ENCODE data around the gene TWNK. TPM values are rescaled to one million over a fixed set of nuclear protein-coding genes. Genes with fewer than 3 reads are reported as not detected.
"Not testable (repeated sequence)": the region's sequence is repeated elsewhere in the genome, so short reads cannot be mapped to it uniquely, and the experiment has no call there.

The TWNK gene
- total RNA-seq, 1 donor: 2.0 TPM

GRCh38 chr10:101034404-101034803 lies 47.1 kb downstream of the TWNK start:
- not testable (repeated sequence) for H3K9me3 ChIP-seq (ENCODE audit: low read depth, low read length); H3K4me3 ChIP-seq (ENCODE audit: low read length); H3K27me3 ChIP-seq (ENCODE audit: insufficient read depth, low read length)
- peaks cover 26% of the 10 kb centered on the region for H3K4me1 ChIP-seq (ENCODE audit: insufficient read depth, low read length)

GRCh38 chr10:101035314-101035713 lies 48.0 kb downstream of the TWNK start:
- H3K4me1 ChIP-seq (ENCODE audit: insufficient read depth, low read length): peaks cover 23% of the 10 kb centered on the region
- H3K9me3 ChIP-seq (ENCODE audit: low read depth, low read length): no peaks in the 10 kb centered on the region
- no peak overlapping the region for H3K4me3 ChIP-seq (ENCODE audit: low read length)
- no peaks in the 10 kb centered on the region for H3K27me3 ChIP-seq (ENCODE audit: insufficient read depth, low read length)

GRCh38 chr10:101035916-101036702 lies 48.8 kb downstream of the TWNK start:
- no peak overlapping the region for H3K4me3 ChIP-seq (ENCODE audit: low read length)

GRCh38 chr10:101036726-101037125 lies 49.4 kb downstream of the TWNK start:
- H3K4me1 ChIP-seq (ENCODE audit: insufficient read depth, low read length): peaks cover 25% of the 10 kb centered on the region
- H3K4me3 ChIP-seq (ENCODE audit: low read length): no peak overlapping the region
- H3K9me3 ChIP-seq (ENCODE audit: low read depth, low read length): no peaks in the 10 kb centered on the region
- no peaks in the 10 kb centered on the region for H3K27me3 ChIP-seq (ENCODE audit: insufficient read depth, low read length)

More at GRCh38 chr10:101035916-101036702, 48.8 kb downstream of the TWNK start:
- Histone ChIP-seq H3K27me3 (ENCODE audit: insufficient read depth, low read length) (no peaks in the 10 kb centered on the region), H3K4me1 (ENCODE audit: insufficient read depth, low read length) (peaks cover 19% of the 10 kb centered on the region), H3K9me3 (ENCODE audit: low read depth, low read length) (no peaks in the 10 kb centered on the region)

GRCh38 chr10:101038484-101038883 lies 51.1 kb downstream of the TWNK start:
- peaks cover 23% of the 10 kb centered on the region for H3K4me1 ChIP-seq (ENCODE audit: insufficient read depth, low read length)
- no peaks in the 10 kb centered on the region for H3K27me3 ChIP-seq (ENCODE audit: insufficient read depth, low read length)
- no peaks in the 10 kb centered on the region for H3K9me3 ChIP-seq (ENCODE audit: low read depth, low read length)
- H3K4me3 ChIP-seq (ENCODE audit: low read length): no peak overlapping the region

- Histone ChIP-seq H3K4me1 (ENCODE audit: insufficient read depth, low read length) (peaks cover 24% of the 10 kb centered on the region), H3K9me3 (ENCODE audit: low read depth, low read length) (no peaks in the 10 kb centered on the region), H3K4me3 (ENCODE audit: low read length) (no peak overlapping the region), H3K27me3 (ENCODE audit: insufficient read depth, low read length) (peaks cover 3% of the 10 kb centered on the region)
These were observed 52.7 kb downstream of the TWNK start for GRCh38 chr10:101040061-101040460.

- Histone ChIP-seq H3K4me3 (ENCODE audit: low read length) (no peak overlapping the region), H3K9me3 (ENCODE audit: low read depth, low read length) (no peaks in the 10 kb centered on the region), H3K4me1 (ENCODE audit: insufficient read depth, low read length) (peaks cover 24% of the 10 kb centered on the region), H3K27me3 (ENCODE audit: insufficient read depth, low read length) (peaks cover 6% of the 10 kb centered on the region)
These were observed 53.5 kb downstream of the TWNK start for GRCh38 chr10:101040851-101041250.

- no peaks in the 10 kb centered on the region for H3K9me3 ChIP-seq (ENCODE audit: low read depth, low read length)
- H3K4me1 ChIP-seq (ENCODE audit: insufficient read depth, low read length): peaks cover 24% of the 10 kb centered on the region
- no peak overlapping the region for H3K4me3 ChIP-seq (ENCODE audit: low read length)
- peaks cover 6% of the 10 kb centered on the region for H3K27me3 ChIP-seq (ENCODE audit: insufficient read depth, low read length)
These were observed 54.0 kb downstream of the TWNK start for GRCh38 chr10:101041252-101041761.

GRCh38 chr10:101042118-101042517 lies 54.8 kb downstream of the TWNK start:
- Histone ChIP-seq H3K27me3 (ENCODE audit: insufficient read depth, low read length) (peaks cover 14% of the 10 kb centered on the region), H3K9me3 (ENCODE audit: low read depth, low read length) (no peaks in the 10 kb centered on the region), H3K4me1 (ENCODE audit: insufficient read depth, low read length) (peaks cover 24% of the 10 kb centered on the region), H3K4me3 (ENCODE audit: low read length) (peak overlapping the region; percentile 70)

GRCh38 chr10:101042667-101043362 lies 55.5 kb downstream of the TWNK start:
- peaks cover 21% of the 10 kb centered on the region for H3K27me3 ChIP-seq (ENCODE audit: insufficient read depth, low read length)
- H3K9me3 ChIP-seq (ENCODE audit: low read depth, low read length): no peaks in the 10 kb centered on the region
- H3K4me3 ChIP-seq (ENCODE audit: low read length): peak overlapping the region; percentile 70
- peaks cover 24% of the 10 kb centered on the region for H3K4me1 ChIP-seq (ENCODE audit: insufficient read depth, low read length)

- H3K27me3 ChIP-seq (ENCODE audit: insufficient read depth, low read length): peaks cover 27% of the 10 kb centered on the region
- no peaks in the 10 kb centered on the region for H3K9me3 ChIP-seq (ENCODE audit: low read depth, low read length)
- H3K4me1 ChIP-seq (ENCODE audit: insufficient read depth, low read length): peaks cover 24% of the 10 kb centered on the region
- peak overlapping the region; percentile 70 for H3K4me3 ChIP-seq (ENCODE audit: low read length)
These were observed 56.0 kb downstream of the TWNK start for GRCh38 chr10:101043363-101043707.

Other genes with a start within 250 kb of the TWNK start
- gene PAX2, start 242.0 kb upstream of the TWNK start, total RNA-seq: not detected
- 17.0 TPM for gene SLF2, start 74.6 kb upstream of the TWNK start, total RNA-seq
- 0.10 TPM for gene SEMA4G, start 18.0 kb upstream of the TWNK start, total RNA-seq
- 18.9 TPM for gene MRPL43, start within 50 bp of the TWNK start, total RNA-seq
- 8.1 TPM for gene LZTS2, start 12.3 kb downstream of the TWNK start, total RNA-seq
- 0.21 TPM for gene PDZD7, start 43.6 kb downstream of the TWNK start, total RNA-seq
- gene SFXN3, start 43.7 kb downstream of the TWNK start, total RNA-seq: 28.4 TPM
- gene KAZALD1, start 74.4 kb downstream of the TWNK start, total RNA-seq: 0.42 TPM
- not detected for gene TLX1, start 143.8 kb downstream of the TWNK start, total RNA-seq
- not detected for gene LBX1, start 241.9 kb downstream of the TWNK start, total RNA-seq

All from mononuclear cell (primary cell).